Neural cell (in vitro differentiated cells): ENCODE data around the gene GNB2.

Experiments
- CTCF ChIP-seq: fragments of 450-650 bp; IDR thresholded peaks from 2 replicates; pipeline ENCODE4 v1.5.1; 2014; ENCODE audit warnings: antibody characterized with exemption, mild to moderate bottlenecking, moderate library complexity; ENCODE audit not compliant: poor library complexity, severe bottlenecking
- EZH2 ChIP-seq: fragments of 200-600, 300-800 bp; shearing (Covaris generic), sonication (generic); IDR thresholded peaks from 2 replicates; pipeline ENCODE4 v1.6.1; 2014; ENCODE audit warnings: antibody characterized with exemption, low read length, borderline replicate concordance, mild to moderate bottlenecking; ENCODE audit not compliant: insufficient read depth, poor library complexity, severe bottlenecking
- MXI1 ChIP-seq: fragments of 450-650 bp; conservative IDR thresholded peaks from 2 replicates; pipeline ENCODE4 v1.6.1; 2014; ENCODE audit warnings: antibody characterized with exemption, mild to moderate bottlenecking; ENCODE audit not compliant: poor library complexity, severe bottlenecking
- POLR2AphosphoS5 ChIP-seq: IDR thresholded peaks from 2 replicates; pipeline ENCODE4 v1.6.1; 2012
- RAD21 ChIP-seq: fragments of 450-650 bp; conservative IDR thresholded peaks from 2 replicates; pipeline ENCODE4 v1.6.1; 2014; ENCODE audit warnings: antibody characterized with exemption, mild to moderate bottlenecking, moderate library complexity
- TAF1 ChIP-seq: IDR thresholded peaks from 2 replicates; pipeline ENCODE4 v1.6.1; 2012; ENCODE audit warnings: low read depth
- TF ChIP-seq, protein P1 (sequence below): IDR thresholded peaks from 2 replicates; pipeline ENCODE4 v1.6.1; 2012; ENCODE audit warnings: borderline replicate concordance

DNA sequence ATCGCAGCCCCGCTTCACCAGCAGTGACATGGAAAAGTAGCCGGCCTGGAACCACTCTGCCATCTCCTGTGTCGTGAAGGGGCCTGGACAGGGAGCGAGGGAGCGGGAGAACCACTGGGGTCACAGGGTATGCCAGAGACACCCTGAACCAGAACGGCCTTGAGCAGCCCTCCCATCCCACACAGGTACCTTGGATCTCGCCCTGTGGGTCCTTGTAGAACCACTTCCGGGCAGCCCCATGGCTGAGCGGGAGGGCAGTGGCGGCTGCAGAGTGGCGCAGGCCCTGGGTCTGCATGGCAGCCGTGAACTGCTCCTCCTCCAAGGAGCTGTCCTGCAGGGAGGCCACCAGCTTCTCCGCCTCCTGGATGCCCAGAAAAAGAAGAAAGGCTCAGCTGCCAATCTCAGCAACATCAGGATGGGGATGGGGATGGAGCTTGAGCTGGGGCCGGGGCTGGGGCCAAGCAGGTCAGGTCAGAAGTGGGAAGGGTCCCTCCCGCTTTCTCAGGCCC lies 11.0 kb downstream of the GNB2 start:
- TF ChIP-seq MXI1 (no peak), EZH2 (no peak), CTCF (no peak), POLR2AphosphoS5 (no peak), RAD21 (no peak), TAF1 (no peak)
- TF ChIP-seq, protein P1, sequence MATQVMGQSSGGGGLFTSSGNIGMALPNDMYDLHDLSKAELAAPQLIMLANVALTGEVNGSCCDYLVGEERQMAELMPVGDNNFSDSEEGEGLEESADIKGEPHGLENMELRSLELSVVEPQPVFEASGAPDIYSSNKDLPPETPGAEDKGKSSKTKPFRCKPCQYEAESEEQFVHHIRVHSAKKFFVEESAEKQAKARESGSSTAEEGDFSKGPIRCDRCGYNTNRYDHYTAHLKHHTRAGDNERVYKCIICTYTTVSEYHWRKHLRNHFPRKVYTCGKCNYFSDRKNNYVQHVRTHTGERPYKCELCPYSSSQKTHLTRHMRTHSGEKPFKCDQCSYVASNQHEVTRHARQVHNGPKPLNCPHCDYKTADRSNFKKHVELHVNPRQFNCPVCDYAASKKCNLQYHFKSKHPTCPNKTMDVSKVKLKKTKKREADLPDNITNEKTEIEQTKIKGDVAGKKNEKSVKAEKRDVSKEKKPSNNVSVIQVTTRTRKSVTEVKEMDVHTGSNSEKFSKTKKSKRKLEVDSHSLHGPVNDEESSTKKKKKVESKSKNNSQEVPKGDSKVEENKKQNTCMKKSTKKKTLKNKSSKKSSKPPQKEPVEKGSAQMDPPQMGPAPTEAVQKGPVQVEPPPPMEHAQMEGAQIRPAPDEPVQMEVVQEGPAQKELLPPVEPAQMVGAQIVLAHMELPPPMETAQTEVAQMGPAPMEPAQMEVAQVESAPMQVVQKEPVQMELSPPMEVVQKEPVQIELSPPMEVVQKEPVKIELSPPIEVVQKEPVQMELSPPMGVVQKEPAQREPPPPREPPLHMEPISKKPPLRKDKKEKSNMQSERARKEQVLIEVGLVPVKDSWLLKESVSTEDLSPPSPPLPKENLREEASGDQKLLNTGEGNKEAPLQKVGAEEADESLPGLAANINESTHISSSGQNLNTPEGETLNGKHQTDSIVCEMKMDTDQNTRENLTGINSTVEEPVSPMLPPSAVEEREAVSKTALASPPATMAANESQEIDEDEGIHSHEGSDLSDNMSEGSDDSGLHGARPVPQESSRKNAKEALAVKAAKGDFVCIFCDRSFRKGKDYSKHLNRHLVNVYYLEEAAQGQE = no peak
